Loucy (cell line): ENCODE measurements around the gene PPHLN1.

Experiments used
- H2AFZ ChIP-seq: fragments of 200-600 bp; sonication (generic); 2 replicates; pipeline ENCODE4 v1.6.0; 2016; ENCODE audit warnings: antibody characterized with exemption, mild to moderate bottlenecking, low read length, moderate library complexity
- H3F3A ChIP-seq: fragments of 200-600 bp; 2 replicates; pipeline ENCODE4 v1.6.0; 2016; ENCODE audit warnings: antibody characterized with exemption, low read depth, mild to moderate bottlenecking
- H3K27me3 ChIP-seq: fragments of 200-600 bp; sonication (generic); 2 replicates; pipeline ENCODE4 v1.6.1; 2014; ENCODE audit warnings: low read length, mild to moderate bottlenecking; ENCODE audit not compliant: insufficient read depth, poor library complexity, severe bottlenecking
- H3K36me3 ChIP-seq: fragments of 200-600 bp; sonication (generic); 2 replicates; pipeline ENCODE4 v1.6.1; 2016; ENCODE audit warnings: low read length; ENCODE audit not compliant: insufficient read depth
- H3K4me1 ChIP-seq: fragments of 200-600 bp; sonication (generic); 2 replicates; pipeline ENCODE4 v1.5.1; 2014; ENCODE audit warnings: low read length, mild to moderate bottlenecking; ENCODE audit not compliant: insufficient read depth, poor library complexity, severe bottlenecking
- H3K4me2 ChIP-seq: fragments of 200-600 bp; sonication (generic); 2 replicates; pipeline ENCODE4 v1.6.0; 2014; ENCODE audit warnings: antibody characterized with exemption, low read length, low read depth, mild to moderate bottlenecking; ENCODE audit not compliant: poor library complexity, severe bottlenecking
- H3K4me3 ChIP-seq: fragments of 200-600 bp; sonication (generic); 2 replicates; pipeline ENCODE4 v1.5.1; 2014; ENCODE audit warnings: low read length, mild to moderate bottlenecking, mixed read lengths; ENCODE audit not compliant: poor library complexity, severe bottlenecking
- H3K79me2 ChIP-seq: fragments of 200-600 bp; sonication (generic); 2 replicates; pipeline ENCODE4 v1.6.1; 2014; ENCODE audit warnings: low read length; ENCODE audit not compliant: insufficient read depth
- H3K9ac ChIP-seq: fragments of 200-600 bp; sonication (generic); 2 replicates; pipeline ENCODE4 v1.6.0; 2014; ENCODE audit warnings: mild to moderate bottlenecking, low read depth, low read length, moderate library complexity; ENCODE audit not compliant: poor library complexity, severe bottlenecking
- H3K9me2 ChIP-seq: fragments of 200-600 bp; sonication (generic); replicated peaks from 2 replicates; pipeline ENCODE4 v1.6.1; 2016; ENCODE audit warnings: low read depth, low read length, mixed read lengths
- H3K9me3 ChIP-seq: fragments of 200-600 bp; sonication (generic); 2 replicates; pipeline ENCODE4 v1.6.1; 2014; ENCODE audit warnings: mild to moderate bottlenecking, antibody characterized with exemption, low read length, low read depth; ENCODE audit not compliant: insufficient read depth
- H4K20me1 ChIP-seq: fragments of 200-600 bp; sonication (generic); 2 replicates; pipeline ENCODE4 v1.6.0; 2014; ENCODE audit warnings: antibody characterized with exemption, low read length, mild to moderate bottlenecking; ENCODE audit not compliant: insufficient read depth, poor library complexity, severe bottlenecking
- EZH2phosphoT487 ChIP-seq: fragments of 200-600 bp; IDR thresholded peaks from 2 replicates; pipeline ENCODE4 v1.6.1; 2018; ENCODE audit warnings: antibody characterized with exemption, mild to moderate bottlenecking, moderate library complexity, borderline replicate concordance
- TF ChIP-seq, protein P1 (sequence below): fragments of 200-600 bp; sonication (generic); conservative IDR thresholded peaks from 2 replicates; pipeline ENCODE4 v1.5.1; 2014; ENCODE audit warnings: mild to moderate bottlenecking, antibody characterized with exemption, low read length

PPHLN1 gene

DNA sequence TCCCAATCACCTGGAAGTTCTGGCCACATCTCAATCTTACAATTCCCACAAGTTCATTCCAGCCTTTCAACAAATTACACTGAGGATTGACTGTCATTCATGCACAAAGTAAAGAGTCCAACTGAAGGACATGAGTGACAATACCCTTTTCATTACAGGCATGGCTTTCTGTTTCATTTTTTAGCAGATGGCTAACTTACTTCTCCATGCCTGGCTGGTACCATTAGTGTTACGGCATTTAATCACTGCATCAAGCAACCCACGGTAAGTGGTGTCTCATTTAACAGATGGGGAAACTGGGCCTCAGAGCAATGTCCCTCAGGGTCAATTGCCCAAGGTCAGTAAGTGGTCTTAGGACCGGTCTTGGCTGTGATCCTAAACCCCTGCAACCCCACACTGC is 149.1 kb downstream of the PPHLN1 start:
- H3F3A ChIP-seq, result no peaks in the 10 kb centered on the region
- H3K27me3 ChIP-seq, result no peaks in the 10 kb centered on the region
- peaks cover 3% of the 10 kb centered on the region for H3K4me1 ChIP-seq
- H2AFZ ChIP-seq, result no peak overlapping the region; the same call in 1 of the 2 replicates
- no peak for TF ChIP-seq EZH2phosphoT487
- TF ChIP-seq, protein P1, sequence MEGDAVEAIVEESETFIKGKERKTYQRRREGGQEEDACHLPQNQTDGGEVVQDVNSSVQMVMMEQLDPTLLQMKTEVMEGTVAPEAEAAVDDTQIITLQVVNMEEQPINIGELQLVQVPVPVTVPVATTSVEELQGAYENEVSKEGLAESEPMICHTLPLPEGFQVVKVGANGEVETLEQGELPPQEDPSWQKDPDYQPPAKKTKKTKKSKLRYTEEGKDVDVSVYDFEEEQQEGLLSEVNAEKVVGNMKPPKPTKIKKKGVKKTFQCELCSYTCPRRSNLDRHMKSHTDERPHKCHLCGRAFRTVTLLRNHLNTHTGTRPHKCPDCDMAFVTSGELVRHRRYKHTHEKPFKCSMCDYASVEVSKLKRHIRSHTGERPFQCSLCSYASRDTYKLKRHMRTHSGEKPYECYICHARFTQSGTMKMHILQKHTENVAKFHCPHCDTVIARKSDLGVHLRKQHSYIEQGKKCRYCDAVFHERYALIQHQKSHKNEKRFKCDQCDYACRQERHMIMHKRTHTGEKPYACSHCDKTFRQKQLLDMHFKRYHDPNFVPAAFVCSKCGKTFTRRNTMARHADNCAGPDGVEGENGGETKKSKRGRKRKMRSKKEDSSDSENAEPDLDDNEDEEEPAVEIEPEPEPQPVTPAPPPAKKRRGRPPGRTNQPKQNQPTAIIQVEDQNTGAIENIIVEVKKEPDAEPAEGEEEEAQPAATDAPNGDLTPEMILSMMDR, result no peak
- no peak overlapping the region for H3K4me2 ChIP-seq
- no peaks in the 10 kb centered on the region for H3K36me3 ChIP-seq
- no peaks in the 10 kb centered on the region for H3K9me3 ChIP-seq
- H4K20me1 ChIP-seq, result no peaks in the 10 kb centered on the region
- no peaks in the 10 kb centered on the region for H3K79me2 ChIP-seq
- no peak overlapping the region for H3K4me3 ChIP-seq
- H3K9me2 ChIP-seq, result no peaks in the 10 kb centered on the region
- H3K9ac ChIP-seq, result no peak overlapping the region

DNA sequence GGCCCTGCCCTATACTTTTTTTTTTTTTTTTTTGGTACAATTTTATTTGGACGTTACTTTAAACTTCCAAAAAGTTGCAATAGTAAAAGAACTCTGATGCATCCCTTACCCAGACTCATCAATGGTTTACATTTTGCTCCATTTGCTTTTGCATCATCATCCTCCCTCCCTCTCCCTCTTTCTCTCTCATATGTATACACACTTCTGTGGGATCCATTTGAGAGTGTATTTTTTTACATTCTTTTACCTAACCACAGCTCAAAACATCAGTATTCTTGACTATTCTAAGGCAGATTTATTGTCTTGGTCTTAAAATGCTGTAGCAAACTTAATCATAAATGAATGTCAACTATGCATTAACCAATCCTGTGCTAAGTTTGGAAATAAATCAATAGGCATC is 152.0 kb downstream of the PPHLN1 start:
- H2AFZ ChIP-seq, result no peak overlapping the region
- no peaks in the 10 kb centered on the region for H4K20me1 ChIP-seq
- no peaks in the 10 kb centered on the region for H3K79me2 ChIP-seq
- H3K4me1 ChIP-seq, result no peaks in the 10 kb centered on the region
- H3K9me3 ChIP-seq, result no peaks in the 10 kb centered on the region
- H3K9me2 ChIP-seq, result no peaks in the 10 kb centered on the region
- no peaks in the 10 kb centered on the region for H3F3A ChIP-seq
- H3K36me3 ChIP-seq, result no peaks in the 10 kb centered on the region
- no peak overlapping the region for H3K4me2 ChIP-seq
- no peak overlapping the region for H3K4me3 ChIP-seq
- no peaks in the 10 kb centered on the region for H3K27me3 ChIP-seq
- TF ChIP-seq, protein P1, result no peak
- no peak overlapping the region for H3K9ac ChIP-seq

DNA sequence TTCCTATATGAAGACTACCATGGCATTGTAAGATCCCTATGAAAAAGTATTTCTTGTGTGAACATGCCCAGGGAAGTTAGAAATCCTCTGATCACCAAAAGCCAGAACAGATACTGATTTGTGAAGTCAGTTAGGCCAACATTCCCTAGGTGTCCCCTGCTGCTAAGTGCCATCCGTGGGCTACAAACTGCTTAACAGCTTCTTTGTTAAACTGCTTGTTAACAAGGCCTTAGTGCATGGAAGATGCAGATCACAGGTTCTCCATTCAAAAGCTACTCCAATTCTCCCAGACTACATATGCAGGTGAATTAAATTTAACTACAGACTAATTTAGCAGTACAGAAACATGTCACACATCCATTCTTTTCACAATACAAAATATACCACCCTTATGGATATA is 155.4 kb downstream of the PPHLN1 start:
- no peaks in the 10 kb centered on the region for H4K20me1 ChIP-seq
- no peaks in the 10 kb centered on the region for H3K79me2 ChIP-seq
- no peaks in the 10 kb centered on the region for H3K4me1 ChIP-seq
- H3K27me3 ChIP-seq, result no peaks in the 10 kb centered on the region
- no peak overlapping the region for H3K4me3 ChIP-seq
- no peaks in the 10 kb centered on the region for H3K9me3 ChIP-seq
- no peak overlapping the region for H3K4me2 ChIP-seq
- no peak overlapping the region for H2AFZ ChIP-seq
- TF ChIP-seq EZH2phosphoT487, result no peak
- TF ChIP-seq, protein P1, result no peak
- no peak overlapping the region for H3K9ac ChIP-seq
- H3K36me3 ChIP-seq, result no peaks in the 10 kb centered on the region
- no peaks in the 10 kb centered on the region for H3F3A ChIP-seq
- H3K9me2 ChIP-seq, result no peaks in the 10 kb centered on the region
